CD8-positive, alpha-beta memory T cell (primary cell): ENCODE results near the gene PABPN1. TPM values are rescaled to one million over a fixed set of nuclear protein-coding genes. Genes with fewer than 3 reads are reported as not detected.

Source experiments
- CTCF ChIA-PET: fragments of 350-600 bp; sonication (Branson Sonifier 250); formaldehyde crosslinking; loops from one replicate; lab custom pipeline; 2021; ENCODE audit warnings: antibody characterized with exemption; lab: Charles Lee
- POLR2A ChIA-PET: fragments of 350-600 bp; sonication (Branson Sonifier 250); formaldehyde crosslinking; loops from one replicate; lab custom pipeline; 2021; ENCODE audit warnings: antibody characterized with exemption; lab: Charles Lee
- DNase-seq, 5 donors: peaks; one replicate each; pipeline versions ENCODE4 v3.0.0 to v3.0.0-alpha.2; 2020 to 2022; ENCODE audit warnings: mixed read lengths in 1 of 5
- H3K27ac ChIP-seq: one replicate; pipeline ENCODE4 v1.7.0; 2013; ENCODE audit warnings: low read depth, mild to moderate bottlenecking, low read length, moderate library complexity
- H3K27me3 ChIP-seq: 2 replicates; pipeline ENCODE4 v1.7.0; 2013; ENCODE audit warnings: low read length, mild to moderate bottlenecking; ENCODE audit not compliant: insufficient read depth, poor library complexity, severe bottlenecking
- H3K36me3 ChIP-seq: 2 replicates; pipeline ENCODE4 v1.7.0; 2013; ENCODE audit warnings: mild to moderate bottlenecking, low read length, moderate library complexity; ENCODE audit not compliant: insufficient read depth
- H3K4me1 ChIP-seq: 2 replicates; pipeline ENCODE4 v1.7.0; 2013; ENCODE audit warnings: mild to moderate bottlenecking, low read length, moderate library complexity; ENCODE audit not compliant: insufficient read depth
- H3K4me3 ChIP-seq: 2 replicates; pipeline ENCODE4 v1.7.0; 2013; ENCODE audit warnings: mild to moderate bottlenecking, low read length
- H3K9me3 ChIP-seq: 2 replicates; pipeline ENCODE4 v1.7.0; 2013; ENCODE audit warnings: mild to moderate bottlenecking, low read length
- H3K27ac Mint-ChIP-seq, 8 donors: one replicate each; pipeline ENCODE4 v1.8.0; 2020 to 2021; ENCODE audit warnings: mixed read lengths in 8 of 8, mild to moderate bottlenecking in 6 of 8, inconsistent platforms in 3 of 8, moderate library complexity in 3 of 8
- H3K27me3 Mint-ChIP-seq, 2 donors: one replicate each; pipeline ENCODE4 v1.8.0; 2020 to 2021; ENCODE audit warnings: mixed read lengths in 2 of 2, mild to moderate bottlenecking in 1 of 2, moderate library complexity in 1 of 2
- H3K36me3 Mint-ChIP-seq, 3 donors: one replicate each; pipeline ENCODE4 v1.8.0; 2020 to 2021; ENCODE audit warnings: mixed read lengths in 3 of 3, inconsistent platforms in 1 of 3, mild to moderate bottlenecking in 1 of 3
- H3K4me1 Mint-ChIP-seq, 3 donors: one replicate each; pipeline ENCODE4 v1.8.0; 2020 to 2021; ENCODE audit warnings: mixed read lengths in 3 of 3, inconsistent platforms in 1 of 3, mild to moderate bottlenecking in 1 of 3
- H3K4me3 Mint-ChIP-seq, 7 donors: one replicate each; pipeline ENCODE4 v1.8.0; 2020 to 2021; ENCODE audit warnings: mixed read lengths in 7 of 7, mild to moderate bottlenecking in 6 of 7, moderate library complexity in 4 of 7, inconsistent platforms in 2 of 7
- H3K9me3 Mint-ChIP-seq, 5 donors: one replicate each; pipeline ENCODE4 v1.8.0; 2020 to 2022; ENCODE audit warnings: mixed read lengths in 5 of 5, mild to moderate bottlenecking in 3 of 5, moderate library complexity in 2 of 5, inconsistent platforms in 1 of 5
- polyA plus RNA-seq: library from polyadenylated mRNA; unstranded; fragments of 300-500 nt; fragmentation: Illumina TruSeq; gene quantifications from one replicate; pipeline ENCODE4 v1.2.3, GENCODE V29; 2021
- total RNA-seq, 2 experiments: library from RNA; stranded (reverse); gene quantifications; one replicate each; pipeline ENCODE4 v1.2.3, GENCODE V29; 2021

The PABPN1 gene
- total and polyA plus RNA-seq, 3 experiments from 2014 or later, result 125 to 308 (median 308) TPM

DNA sequence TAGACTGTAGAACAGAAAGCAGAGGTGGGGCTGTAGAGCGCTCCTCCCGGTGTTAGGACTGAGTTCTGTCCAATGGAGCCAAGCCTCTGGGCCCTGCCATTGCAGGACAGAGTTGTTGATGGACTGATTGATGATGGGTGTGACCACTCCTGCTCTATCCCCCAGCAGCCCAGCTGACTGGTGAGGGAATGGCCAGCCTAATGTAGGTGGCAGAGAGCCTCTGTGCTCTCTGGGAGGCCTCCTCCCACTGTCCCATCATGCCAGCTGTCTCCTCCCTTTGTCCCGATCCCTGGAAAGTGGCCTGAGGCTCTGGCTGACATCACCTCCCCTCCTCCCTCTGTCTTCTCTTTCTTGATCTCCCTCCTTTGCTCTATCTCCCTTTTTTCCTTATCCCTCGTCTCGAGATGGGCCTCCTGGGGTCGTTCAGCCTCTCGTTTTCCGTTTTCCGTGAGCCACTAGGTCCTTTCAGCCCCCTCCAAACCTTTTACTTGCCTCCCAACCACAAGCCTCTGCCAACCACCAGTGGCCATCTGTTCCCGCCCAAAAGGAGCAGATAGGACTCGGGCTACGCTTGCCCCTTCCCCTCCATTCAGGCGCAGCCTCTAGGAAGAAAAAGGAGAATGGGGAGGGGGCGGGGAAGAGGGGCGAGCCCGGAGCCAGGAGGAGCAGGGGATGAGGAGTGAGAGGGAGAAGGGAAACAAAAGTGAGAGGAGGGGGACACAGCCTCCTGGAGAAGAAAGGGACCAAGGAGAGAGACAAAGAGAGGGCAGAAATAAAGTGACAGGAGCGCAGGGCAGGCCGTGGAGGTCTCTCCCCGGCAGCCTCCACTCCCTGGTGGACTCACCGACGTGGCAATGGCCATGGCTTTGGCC is 43.1 kb downstream of the PABPN1 start:
- no peaks in the 10 kb centered on the region for H3K36me3 Mint-ChIP-seq
- Histone ChIP-seq H3K36me3 (no peaks in the 10 kb centered on the region), H3K9me3 (no peaks in the 10 kb centered on the region), H3K27ac (no peak overlapping the region), H3K27me3 (peaks cover 12% of the 10 kb centered on the region), H3K4me3 (no peak overlapping the region), H3K4me1 (no peaks in the 10 kb centered on the region)
- peaks cover 28 to 33% of the 10 kb centered on the region in 2 donors for H3K27me3 Mint-ChIP-seq
- DNase-seq, result no peak
- no peaks in the 10 kb centered on the region for H3K4me1 Mint-ChIP-seq
- H3K9me3 Mint-ChIP-seq, result peaks cover 0 to 2% (median 0%) of the 10 kb centered on the region in 5 donors
- no peak overlapping the region for H3K27ac Mint-ChIP-seq
- no peak overlapping the region for H3K4me3 Mint-ChIP-seq
- ChIA-PET CTCF (no interaction called here), POLR2A (no interaction called here)

DNA sequence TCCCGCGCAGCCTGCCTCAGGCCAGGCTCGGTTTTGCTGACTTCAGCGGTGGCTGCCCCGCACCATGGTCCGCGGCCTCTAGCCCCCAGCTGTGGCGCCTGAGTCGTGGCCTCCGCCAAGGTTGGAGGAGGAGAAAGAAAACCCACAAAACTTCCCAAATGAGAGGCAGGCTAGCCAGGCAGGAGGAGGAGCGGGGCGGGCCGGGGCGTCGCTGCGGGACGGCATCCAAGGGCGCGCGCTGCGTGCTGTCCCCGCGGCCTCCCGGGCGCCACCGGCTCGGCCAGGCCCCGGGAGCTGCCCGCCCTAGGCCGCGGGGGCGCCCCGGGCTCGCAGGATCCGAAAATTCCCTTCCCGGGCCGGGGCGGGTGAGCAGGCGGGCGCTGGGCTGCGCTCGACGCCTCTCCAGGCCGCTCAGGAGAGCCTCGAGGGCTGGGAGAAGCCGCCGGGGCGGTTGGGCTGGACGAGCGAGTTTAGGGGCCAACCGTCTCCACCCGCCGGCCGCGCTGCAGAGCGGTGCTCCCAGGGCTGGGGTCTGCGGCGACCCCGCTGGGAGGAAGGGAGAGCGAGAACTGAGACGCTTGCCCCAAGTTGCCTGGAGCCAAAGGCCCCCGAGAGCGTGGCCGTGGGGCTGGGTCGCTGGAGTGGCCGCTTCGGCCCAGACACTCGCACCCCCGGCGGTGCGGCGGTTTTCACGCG is 43.9 kb downstream of the PABPN1 start, which contains the start of gene EFS:
EFS (minus strand) TSS at position 137 of the 696 bp plus-strand sequence. CDS start 147 bp downstream, outside the sequence.
- ChIA-PET CTCF (no interaction called here), POLR2A (no interaction called here)
- H3K27me3 Mint-ChIP-seq, result peaks cover 27 to 33% of the 10 kb centered on the region in 2 donors
- Histone ChIP-seq H3K36me3 (no peaks in the 10 kb centered on the region), H3K4me1 (no peaks in the 10 kb centered on the region), H3K27ac (no peak within 1 kb of the TSS), H3K4me3 (no peak within 1 kb of the TSS), H3K27me3 (peaks cover 12% of the 10 kb centered on the region), H3K9me3 (no peaks in the 10 kb centered on the region)
- no peaks in the 10 kb centered on the region for H3K36me3 Mint-ChIP-seq
- H3K4me1 Mint-ChIP-seq, result no peaks in the 10 kb centered on the region
- no peak within 1 kb of the TSS for H3K4me3 Mint-ChIP-seq
- peaks cover 0 to 2% (median 0%) of the 10 kb centered on the region in 5 donors for H3K9me3 Mint-ChIP-seq
- peak in 1 of 5 donors; percentile 16 for DNase-seq
- no peak within 1 kb of the TSS for H3K27ac Mint-ChIP-seq

DNA sequence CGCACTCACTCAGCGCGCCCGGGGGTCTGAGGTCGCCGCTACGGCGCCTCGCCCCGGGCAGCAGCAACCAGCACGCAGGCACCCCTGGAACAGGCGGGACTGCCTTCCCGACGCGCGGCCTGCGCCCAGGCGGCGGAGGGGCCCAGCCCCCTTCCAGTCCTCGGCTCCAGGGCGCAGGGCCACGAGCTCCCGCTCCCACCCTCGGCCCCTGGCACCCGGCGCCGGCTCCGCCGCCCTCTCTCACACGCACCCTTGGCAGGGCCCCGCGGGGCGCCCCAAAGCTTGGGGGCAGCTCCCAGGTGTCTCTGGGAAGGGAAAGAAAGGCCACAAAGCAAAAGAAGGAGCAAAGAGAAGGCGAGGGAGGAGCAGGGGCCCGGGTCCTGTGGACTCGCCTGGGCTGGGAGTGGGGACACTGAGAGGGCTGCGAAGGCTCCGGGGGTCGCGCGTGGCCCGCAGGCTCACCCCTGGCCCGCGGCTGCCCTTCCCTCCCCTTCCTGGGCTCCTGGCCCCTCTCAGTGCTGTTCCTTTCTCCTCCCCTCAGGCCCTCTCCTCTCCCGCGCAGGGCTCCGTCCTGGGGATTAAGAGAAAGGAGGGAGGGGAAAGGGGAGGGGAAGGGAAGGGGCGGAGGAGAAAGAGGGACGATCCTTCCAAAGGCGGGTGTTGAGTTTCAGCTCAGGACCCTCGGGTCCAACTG is 44.6 kb downstream of the PABPN1 start:
- H3K4me1 ChIP-seq, result no peaks in the 10 kb centered on the region
- H3K4me3 Mint-ChIP-seq, result no peak overlapping the region
- H3K9me3 ChIP-seq, result no peaks in the 10 kb centered on the region
- H3K4me3 ChIP-seq, result no peak overlapping the region
- H3K4me1 Mint-ChIP-seq, result no peaks in the 10 kb centered on the region
- DNase-seq, result peak in 1 of 5 donors; percentile 6
- no peak overlapping the region for H3K27ac ChIP-seq
- H3K27me3 ChIP-seq, result peaks cover 12% of the 10 kb centered on the region
- ChIA-PET CTCF (no interaction called here), POLR2A (no interaction called here)
- H3K9me3 Mint-ChIP-seq, result peaks cover 0 to 2% (median 0%) of the 10 kb centered on the region in 5 donors
- no peaks in the 10 kb centered on the region for H3K36me3 Mint-ChIP-seq
- no peaks in the 10 kb centered on the region for H3K36me3 ChIP-seq
- H3K27me3 Mint-ChIP-seq, result peaks cover 25 to 34% of the 10 kb centered on the region in 2 donors
- H3K27ac Mint-ChIP-seq, result no peak overlapping the region

DNA sequence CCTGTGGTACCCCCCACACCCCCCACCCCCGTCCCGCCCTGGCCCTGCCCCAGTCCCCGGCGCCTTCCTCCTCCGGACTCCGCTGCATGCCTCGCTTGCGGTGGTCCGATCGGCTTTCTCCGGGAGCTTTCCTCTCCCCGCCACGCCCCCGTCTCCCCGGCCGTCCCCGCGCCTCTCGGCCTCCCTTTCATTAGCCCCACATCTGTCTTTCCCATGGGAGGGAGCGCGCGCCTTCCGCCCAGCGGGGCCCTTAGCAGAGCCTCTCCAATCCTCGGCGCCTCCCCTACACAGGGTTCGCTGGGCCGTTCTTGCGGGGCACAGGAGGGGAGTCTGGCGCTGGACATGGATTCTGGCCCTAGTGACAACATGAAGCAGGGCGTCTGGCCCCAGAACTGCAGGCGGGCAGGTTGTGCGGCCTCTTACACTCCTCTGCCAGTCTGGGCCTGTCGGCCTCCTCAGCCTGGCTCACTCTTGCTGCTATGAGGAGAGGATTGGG is 45.2 kb downstream of the PABPN1 start:
- Histone ChIP-seq H3K27me3 (peaks cover 12% of the 10 kb centered on the region), H3K4me3 (no peak overlapping the region), H3K27ac (no peak overlapping the region), H3K4me1 (no peaks in the 10 kb centered on the region), H3K36me3 (no peaks in the 10 kb centered on the region), H3K9me3 (no peaks in the 10 kb centered on the region)
- Mint-ChIP-seq H3K27me3 (peaks cover 25 to 40% of the 10 kb centered on the region in 2 donors), H3K4me1 (no peaks in the 10 kb centered on the region), H3K4me3 (no peak overlapping the region), H3K27ac (no peak overlapping the region), H3K36me3 (no peaks in the 10 kb centered on the region), H3K9me3 (peaks cover 0 to 2% (median 0%) of the 10 kb centered on the region in 5 donors)
- peak in 1 of 5 donors; percentile 23 for DNase-seq
- CTCF ChIA-PET, result no interaction called here
- POLR2A ChIA-PET, result interaction anchor here (0.6 kb wide), 1 partner anchor 29 kb away, joined by 5 read pairs; no protein-coding TSS in a partner anchor

DNA sequence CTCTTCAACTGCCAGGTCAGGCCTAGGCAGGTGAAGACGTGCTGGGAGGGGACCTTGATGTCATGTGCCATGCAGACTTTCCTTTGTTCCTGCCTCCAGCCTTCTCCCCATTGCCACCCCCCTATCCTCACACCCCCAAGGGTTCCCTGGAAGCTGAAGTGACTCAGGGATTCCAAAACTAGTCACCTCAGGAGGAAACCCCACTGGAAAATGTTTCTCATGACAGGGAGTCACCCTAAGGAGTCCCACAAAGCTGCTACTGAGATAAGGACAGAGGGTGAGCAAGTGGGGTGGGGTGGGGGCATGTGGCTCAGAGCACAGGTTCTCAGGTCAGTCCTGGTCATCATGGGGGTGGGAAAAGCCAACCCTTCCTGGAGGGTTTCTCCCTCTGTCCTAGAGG is 49.0 kb downstream of the PABPN1 start:
- H3K27ac ChIP-seq, result no peak overlapping the region
- Mint-ChIP-seq H3K9me3 (no peaks in the 10 kb centered on the region), H3K27ac (peak overlapping the region in 1 of 8 donors; percentile 19), H3K36me3 (no peaks in the 10 kb centered on the region), H3K4me1 (no peaks in the 10 kb centered on the region), H3K4me3 (no peak overlapping the region), H3K27me3 (peaks cover 17 to 26% of the 10 kb centered on the region in 2 donors)
- no peak overlapping the region for H3K4me3 ChIP-seq
- no peaks in the 10 kb centered on the region for H3K4me1 ChIP-seq
- POLR2A ChIA-PET, result no interaction called here
- no peak for DNase-seq
- H3K27me3 ChIP-seq, result peaks cover 5% of the 10 kb centered on the region
- H3K9me3 ChIP-seq, result no peaks in the 10 kb centered on the region
- no peaks in the 10 kb centered on the region for H3K36me3 ChIP-seq
- CTCF ChIA-PET, result interaction anchor here (2.1 kb wide), 1 partner anchor 10 kb away, joined by 8 read pairs; no protein-coding TSS in a partner anchor

DNA sequence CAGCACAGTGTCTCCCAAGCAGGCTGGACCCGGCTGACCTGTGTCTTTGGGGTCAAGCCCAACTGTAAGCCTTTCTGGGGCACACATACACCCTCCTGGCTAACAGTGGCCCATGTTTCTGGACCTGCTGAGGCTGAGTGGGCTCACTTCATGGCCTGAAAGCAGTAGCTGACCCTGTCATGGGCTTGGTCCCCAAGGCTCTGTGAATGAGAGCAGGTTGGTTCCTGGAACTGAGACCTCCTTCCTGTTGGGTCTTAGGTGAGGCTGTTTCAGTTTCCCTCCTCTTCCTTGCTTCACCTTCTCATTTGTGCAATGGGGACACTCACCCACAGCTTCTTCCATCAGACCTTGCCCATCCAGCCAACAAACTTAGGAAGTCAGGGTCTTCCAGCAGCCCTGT is 50.6 kb downstream of the PABPN1 start:
- H3K4me1 Mint-ChIP-seq, result no peaks in the 10 kb centered on the region

DNA sequence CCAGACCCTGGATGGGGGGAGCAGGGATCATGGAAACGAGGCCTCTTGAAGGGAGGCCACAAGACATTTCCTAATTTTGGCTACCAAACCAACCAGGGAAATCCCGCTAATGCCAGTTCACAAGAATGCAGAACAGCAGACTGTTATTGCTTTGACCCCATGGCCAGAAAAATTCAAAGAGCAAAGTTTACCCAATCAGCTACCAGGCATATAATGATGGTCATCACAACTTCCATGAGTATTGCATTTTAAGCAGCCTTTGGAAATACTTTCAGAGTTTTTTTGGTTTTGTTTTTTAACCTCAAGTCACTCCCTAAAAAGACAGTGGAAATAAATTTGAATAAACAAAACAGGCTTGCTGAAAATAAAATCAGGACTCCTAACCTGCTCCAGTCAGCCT is 51.3 kb downstream of the PABPN1 start, which contains the start of gene IL25:
IL25 (plus strand) TSS at position 301 of the 400 bp plus-strand sequence.
- Mint-ChIP-seq H3K4me1 (no peaks in the 10 kb centered on the region), H3K4me3 (peak within 1 kb of the TSS in 1 of 7 donors; percentile 23), H3K27me3 (peaks cover 10 to 16% of the 10 kb centered on the region in 2 donors), H3K9me3 (no peaks in the 10 kb centered on the region), H3K36me3 (no peaks in the 10 kb centered on the region), H3K27ac (no peak within 1 kb of the TSS)
- H3K27me3 ChIP-seq, result peaks cover 4% of the 10 kb centered on the region
- ChIA-PET POLR2A (no interaction called here), CTCF (no interaction called here)
- no peak within 1 kb of the TSS for H3K27ac ChIP-seq
- H3K9me3 ChIP-seq, result no peaks in the 10 kb centered on the region
- no peak for DNase-seq
- no peak within 1 kb of the TSS for H3K4me3 ChIP-seq
- no peaks in the 10 kb centered on the region for H3K4me1 ChIP-seq
- no peaks in the 10 kb centered on the region for H3K36me3 ChIP-seq

More for the DNA sequence above, 50.6 kb downstream of the PABPN1 start:
- H3K9me3 ChIP-seq, result no peaks in the 10 kb centered on the region
- ChIA-PET POLR2A (no interaction called here), CTCF (no interaction called here)
- no peaks in the 10 kb centered on the region for H3K36me3 Mint-ChIP-seq
- H3K27ac Mint-ChIP-seq, result no peak overlapping the region
- no peak overlapping the region for H3K4me3 ChIP-seq
- peaks cover 5% of the 10 kb centered on the region for H3K27me3 ChIP-seq
- H3K27ac ChIP-seq, result no peak overlapping the region
- H3K9me3 Mint-ChIP-seq, result no peaks in the 10 kb centered on the region
- H3K4me3 Mint-ChIP-seq, result peak overlapping the region in 1 of 7 donors; percentile 23
- H3K27me3 Mint-ChIP-seq, result peaks cover 14 to 22% of the 10 kb centered on the region in 2 donors
- no peaks in the 10 kb centered on the region for H3K36me3 ChIP-seq
- H3K4me1 ChIP-seq, result no peaks in the 10 kb centered on the region
- no peak for DNase-seq
